H1 (cell line): Measurements from ENCODE around the gene GTF2H1. TPM values are rescaled to one million over a fixed set of nuclear protein-coding genes. Genes with fewer than 3 reads are reported as not detected.

ENCODE experiments used
- GABPA ChIP-seq: IDR thresholded peaks from 2 replicates; pipeline ENCODE4 v1.6.1; 2011; ENCODE audit warnings: mild to moderate bottlenecking, low read length, moderate library complexity, borderline replicate concordance; ENCODE audit not compliant: insufficient read depth
- PHF8 ChIP-seq: fragments of 200-600 bp; sonication (generic); conservative IDR thresholded peaks from 2 replicates; pipeline ENCODE4 v1.7.1; 2012; ENCODE audit warnings: low read depth, mild to moderate bottlenecking, inconsistent platforms, low read length, moderate library complexity
- RFX5 ChIP-seq: IDR thresholded peaks from 2 replicates; pipeline ENCODE4 v1.6.1; 2011; ENCODE audit warnings: low read depth, low read length, improper control_type of control experiment, borderline replicate concordance
- SIN3A ChIP-seq, 2 experiments: IDR thresholded peaks in 1 of 2; conservative IDR thresholded peaks in 1 of 2; 2 replicates each; pipeline ENCODE4 v1.6.1; 2011 to 2012; ENCODE audit warnings: low read length in 2 of 2, improper control_type of control experiment in 1 of 2, low read depth in 1 of 2, mild to moderate bottlenecking in 1 of 2
- SIRT6 ChIP-seq: IDR thresholded peaks from one replicate; pipeline ENCODE4 v1.7.1; 2012; ENCODE audit warnings: low read length, inconsistent platforms
- polyA plus RNA-seq, 7 experiments: library from polyadenylated mRNA; depleted of rRNA in 3 of 7; stranded (reverse) in 5 of 7; unstranded in 2 of 7; fragments of >200 nt in 5 of 7; fragments of 200-250 nt in 2 of 7; gene quantifications; 1 replicate in 5 of 7; 2 replicates in 1 of 7; 4 replicates in 1 of 7; pipeline versions ENCODE4 v1.2.1 to v1.2.3, GENCODE V29; 2011 to 2013; ENCODE audit warnings: missing spikeins in 2 of 7, mixed read lengths in 2 of 7
- total RNA-seq: library from RNA; stranded (reverse); fragmentation: NEBNext Ultra II Directional; extraction: Animal tissue kit (Norgen Biotek cat#: 25700); gene quantifications from 2 replicates; pipeline ENCODE4 v1.2.1, GENCODE V29; 2021

The GTF2H1 gene
- total and polyA plus RNA-seq, 2 of the 8 experiments (the other 6 are each of a cell fraction or from before 2014, with no cell fraction given), result 9.1 to 26.3 TPM

DNA sequence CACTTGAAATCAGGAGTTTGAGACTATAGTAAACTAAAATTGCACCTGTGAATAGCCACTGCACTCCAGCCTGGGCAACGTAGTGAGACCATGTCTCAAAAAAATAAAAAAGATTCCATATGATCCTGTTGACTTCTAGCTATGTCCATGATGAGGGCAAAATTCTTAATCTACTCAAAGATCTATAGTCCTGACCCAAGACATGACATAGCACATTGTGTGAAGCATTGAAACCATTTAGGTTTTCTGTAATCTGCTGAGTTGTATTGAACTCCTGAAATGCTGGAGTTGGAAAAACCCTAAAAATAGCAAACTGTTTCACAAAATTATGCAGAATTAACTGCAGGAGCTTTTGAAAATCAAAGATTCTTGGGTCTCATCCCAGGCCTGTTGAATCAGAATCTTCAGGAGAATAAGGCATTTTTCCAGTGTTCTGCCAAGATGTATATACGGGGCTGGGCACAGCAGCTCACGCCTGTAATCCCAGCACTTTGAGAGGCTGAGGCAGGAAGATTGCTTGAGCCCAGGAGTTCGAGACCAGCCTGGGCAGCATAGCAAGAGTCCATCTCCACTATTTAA lies 42.2 kb downstream of the GTF2H1 start (continued):
- TF ChIP-seq SIRT6, result no peak
- TF ChIP-seq RFX5, result no peak
- no peak for TF ChIP-seq SIN3A (conservative IDR thresholded peaks at IDR 0.05 in 1 of 2, IDR thresholded peaks at IDR 0.05 in 1 of 2; ENCODE audit: low read depth in 1 of 2, low read length in 2 of 2)
- no peak for TF ChIP-seq PHF8
- no peak for TF ChIP-seq GABPA
